Suppressor macrophage (primary cell): ENCODE data around the gene LRRC38.
"Not testable (repeated sequence)": the region's sequence is repeated elsewhere in the genome, so short reads cannot be mapped to it uniquely, and the experiment has no call there.

ENCODE experiments used
- DNase-seq, 4 experiments: peaks; one replicate each; pipeline ENCODE4 v3.0.0-alpha.2; 2020 to 2022

Gene LRRC38

DNA sequence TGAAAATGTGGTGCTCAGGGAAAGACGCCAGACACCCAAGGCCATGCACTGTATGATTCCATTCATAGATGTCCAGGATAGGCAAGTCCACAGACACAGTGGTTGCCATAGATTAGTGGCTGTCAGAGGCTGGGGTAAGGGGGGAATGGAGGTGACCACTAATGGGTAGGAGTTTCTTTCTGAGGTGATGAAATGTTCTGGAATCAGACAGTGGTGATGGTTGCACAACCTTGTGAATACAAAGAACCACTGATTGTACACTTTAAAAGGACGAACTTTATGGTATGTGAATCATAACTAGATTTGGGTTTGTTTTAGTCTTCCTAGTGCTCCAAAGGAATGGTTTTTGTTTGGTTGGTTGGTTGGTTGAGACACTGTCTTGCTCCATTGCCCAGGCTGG lies 51.8 kb downstream of the LRRC38 start:
- no peak for DNase-seq

- DNase-seq = no peak
Measured at GRCh38 chr1:13456904-13457532, 56.8 kb downstream of the LRRC38 start.

DNA sequence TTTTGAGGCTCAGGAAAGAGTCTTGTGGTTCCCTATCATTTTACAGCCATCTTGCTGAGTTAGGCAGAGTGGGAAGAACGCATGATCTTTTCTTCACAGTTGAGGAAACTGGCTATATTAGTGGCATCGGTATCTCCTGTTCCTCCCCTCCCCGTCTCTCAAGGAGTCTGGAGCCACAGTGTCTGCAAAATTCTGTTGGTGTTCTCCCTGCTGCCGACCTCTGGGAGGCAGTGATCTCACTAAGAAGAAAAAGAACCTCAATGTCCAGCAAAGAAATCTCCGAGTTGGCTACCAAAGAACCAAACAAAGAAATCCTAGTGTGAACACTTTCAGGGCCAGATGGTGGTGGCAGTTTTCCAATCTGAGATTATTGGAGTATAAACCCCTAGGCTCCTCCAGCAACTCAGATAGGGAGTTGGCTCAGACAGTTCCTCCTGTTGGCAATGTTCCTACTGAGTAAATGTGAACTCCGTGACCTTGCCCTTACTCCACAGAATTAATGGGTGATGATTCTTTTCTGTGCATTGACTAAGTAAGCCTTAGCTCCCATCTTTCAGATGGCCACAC lies 62.3 kb downstream of the LRRC38 start:
- no peak for DNase-seq

DNA sequence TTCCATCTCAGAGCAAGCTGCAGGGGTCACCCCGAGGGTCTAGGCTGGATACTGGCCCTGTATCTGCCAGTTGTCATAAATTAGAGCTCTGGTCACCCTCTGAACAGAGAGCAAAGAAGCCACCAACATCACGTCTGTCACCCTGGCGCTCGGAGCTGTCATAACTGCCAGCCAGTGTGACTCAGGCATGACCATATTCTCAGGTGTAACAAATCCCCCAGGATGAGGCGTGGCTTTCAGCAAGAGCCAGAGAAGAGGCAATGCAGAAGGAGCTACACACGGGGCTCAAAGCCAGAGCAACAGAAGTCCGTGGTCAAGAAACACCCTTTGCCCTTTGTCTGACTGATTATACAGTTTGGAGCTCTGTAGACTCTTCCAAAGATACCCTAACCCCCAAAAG lies 63.6 kb downstream of the LRRC38 start:
- DNase-seq = no peak

- DNase-seq = no peak
Measured at GRCh38 chr1:13443335-13443979, 70.3 kb downstream of the LRRC38 start.

DNA sequence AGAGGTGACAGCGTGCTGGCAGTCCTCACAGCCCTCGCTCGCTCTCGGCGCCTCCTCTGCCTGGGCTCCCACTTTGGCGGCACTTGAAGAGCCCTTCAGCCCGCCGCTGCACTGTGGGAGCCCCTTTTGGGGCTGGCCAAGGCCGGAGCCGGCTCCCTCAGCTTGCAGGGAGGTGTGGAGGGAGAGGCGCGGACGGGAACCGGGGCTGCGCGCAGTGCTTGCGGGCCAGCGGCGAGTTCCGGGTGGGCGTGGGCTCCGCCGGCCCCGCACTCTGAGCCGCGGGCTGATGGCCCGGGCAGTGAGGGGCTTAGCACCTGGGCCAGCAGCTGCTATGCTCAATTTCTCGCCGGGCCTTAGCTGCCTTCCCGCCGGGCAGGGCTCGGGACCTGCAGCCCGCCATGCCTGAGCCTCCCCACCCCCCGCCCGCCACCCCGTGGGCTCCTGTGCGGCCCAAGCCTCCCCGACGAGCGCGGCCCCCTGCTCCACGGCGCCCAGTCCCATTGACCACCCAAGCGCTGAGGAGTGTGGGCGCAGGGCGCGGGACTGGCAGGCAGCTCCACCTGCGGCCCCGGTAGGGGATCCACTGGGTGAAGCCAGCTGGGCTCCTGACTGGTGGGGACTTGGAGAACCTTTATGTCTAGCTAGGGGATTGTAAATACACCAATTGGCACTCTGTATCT lies 74.6 kb downstream of the LRRC38 start:
- not testable (repeated sequence) for DNase-seq

- no peak for DNase-seq
Measured at GRCh38 chr1:13435458-13435857, 78.3 kb downstream of the LRRC38 start.

- not testable (repeated sequence) for DNase-seq
Measured at GRCh38 chr1:13433694-13434358, 80.0 kb downstream of the LRRC38 start.

DNA sequence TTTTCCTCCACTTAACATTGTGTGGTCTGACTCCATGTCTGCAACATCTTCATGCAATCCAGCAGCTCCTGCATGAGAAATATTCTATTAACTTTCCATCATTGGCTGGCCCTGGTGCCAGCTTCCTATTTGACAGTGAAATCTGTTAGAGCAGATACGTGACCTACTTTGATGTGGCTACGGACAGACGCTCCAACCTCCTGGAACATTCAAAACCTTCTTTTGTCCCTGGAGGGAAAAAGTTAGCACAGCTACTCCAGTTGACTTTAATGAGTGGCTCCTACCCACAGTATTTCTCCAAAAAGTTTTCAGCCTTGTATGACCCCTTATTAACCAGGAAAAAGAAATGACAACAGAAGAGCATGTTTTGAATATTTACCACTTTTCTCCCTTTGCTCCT lies 81.6 kb downstream of the LRRC38 start:
- DNase-seq = no peak

GRCh38 chr1:13430495-13430894 lies 83.3 kb downstream of the LRRC38 start:
- DNase-seq = no peak
